Body of pancreas (tissue), 4 donors: ENCODE data around the gene ZNF331.

Source experiments
- POLR2A ChIP-seq, 3 donors: fragments of 450-650 bp; IDR thresholded peaks; one replicate each; pipeline ENCODE4 v1.6.1; 2016; ENCODE audit warnings: antibody characterized with exemption in 3 of 3, mild to moderate bottlenecking in 2 of 3
- TF ChIP-seq, protein P1 (sequence below), 7 experiments: fragments of 450-650 bp in 4 of 7; fragments of 200-600 bp in 3 of 7; sonication (generic) in 3 of 7; IDR thresholded peaks; one replicate each; pipeline ENCODE4 v1.5.1; 2016 to 2019; ENCODE audit warnings: antibody characterized with exemption in 7 of 7

GRCh38 chr19:53626486-53626885 is 88.5 kb downstream of the ZNF331 start:
- TF ChIP-seq, protein P1, sequence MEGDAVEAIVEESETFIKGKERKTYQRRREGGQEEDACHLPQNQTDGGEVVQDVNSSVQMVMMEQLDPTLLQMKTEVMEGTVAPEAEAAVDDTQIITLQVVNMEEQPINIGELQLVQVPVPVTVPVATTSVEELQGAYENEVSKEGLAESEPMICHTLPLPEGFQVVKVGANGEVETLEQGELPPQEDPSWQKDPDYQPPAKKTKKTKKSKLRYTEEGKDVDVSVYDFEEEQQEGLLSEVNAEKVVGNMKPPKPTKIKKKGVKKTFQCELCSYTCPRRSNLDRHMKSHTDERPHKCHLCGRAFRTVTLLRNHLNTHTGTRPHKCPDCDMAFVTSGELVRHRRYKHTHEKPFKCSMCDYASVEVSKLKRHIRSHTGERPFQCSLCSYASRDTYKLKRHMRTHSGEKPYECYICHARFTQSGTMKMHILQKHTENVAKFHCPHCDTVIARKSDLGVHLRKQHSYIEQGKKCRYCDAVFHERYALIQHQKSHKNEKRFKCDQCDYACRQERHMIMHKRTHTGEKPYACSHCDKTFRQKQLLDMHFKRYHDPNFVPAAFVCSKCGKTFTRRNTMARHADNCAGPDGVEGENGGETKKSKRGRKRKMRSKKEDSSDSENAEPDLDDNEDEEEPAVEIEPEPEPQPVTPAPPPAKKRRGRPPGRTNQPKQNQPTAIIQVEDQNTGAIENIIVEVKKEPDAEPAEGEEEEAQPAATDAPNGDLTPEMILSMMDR (IDR thresholded peaks at IDR 0.05) = no peak
- TF ChIP-seq POLR2A (IDR thresholded peaks at IDR 0.05) = no peak
